ENCODE results near the gene ATP9B.

- no peak for TF ChIP-seq POLR2A (IDR thresholded peaks at IDR 0.05)
- TF ChIP-seq, protein P1, sequence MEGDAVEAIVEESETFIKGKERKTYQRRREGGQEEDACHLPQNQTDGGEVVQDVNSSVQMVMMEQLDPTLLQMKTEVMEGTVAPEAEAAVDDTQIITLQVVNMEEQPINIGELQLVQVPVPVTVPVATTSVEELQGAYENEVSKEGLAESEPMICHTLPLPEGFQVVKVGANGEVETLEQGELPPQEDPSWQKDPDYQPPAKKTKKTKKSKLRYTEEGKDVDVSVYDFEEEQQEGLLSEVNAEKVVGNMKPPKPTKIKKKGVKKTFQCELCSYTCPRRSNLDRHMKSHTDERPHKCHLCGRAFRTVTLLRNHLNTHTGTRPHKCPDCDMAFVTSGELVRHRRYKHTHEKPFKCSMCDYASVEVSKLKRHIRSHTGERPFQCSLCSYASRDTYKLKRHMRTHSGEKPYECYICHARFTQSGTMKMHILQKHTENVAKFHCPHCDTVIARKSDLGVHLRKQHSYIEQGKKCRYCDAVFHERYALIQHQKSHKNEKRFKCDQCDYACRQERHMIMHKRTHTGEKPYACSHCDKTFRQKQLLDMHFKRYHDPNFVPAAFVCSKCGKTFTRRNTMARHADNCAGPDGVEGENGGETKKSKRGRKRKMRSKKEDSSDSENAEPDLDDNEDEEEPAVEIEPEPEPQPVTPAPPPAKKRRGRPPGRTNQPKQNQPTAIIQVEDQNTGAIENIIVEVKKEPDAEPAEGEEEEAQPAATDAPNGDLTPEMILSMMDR (IDR thresholded peaks at IDR 0.05) = no peak
Measured at GRCh38 chr18:79107886-79108285, 38.7 kb downstream of the ATP9B start.

Data from ovary (tissue), 3 donors.